CD4-positive, CD25-positive, alpha-beta regulatory T cell (primary cell): Measurements from ENCODE around the gene DSC1. TPM values are rescaled to one million over a fixed set of nuclear protein-coding genes. Genes with fewer than 3 reads are reported as not detected.

Experiments used
- ATAC-seq, 2 donors: fragments of 150-1000 bp; cut with Tn5 transposase; one replicate each; pipeline ENCODE4 v1.10.0; 2021; ENCODE audit warnings: low read depth in 2 of 2, moderate number of reproducible peaks in 2 of 2, moderate library complexity in 1 of 2
- DNase-seq, 3 donors: peaks; one replicate each; pipeline versions ENCODE4 v3.0.0 to v3.0.0-alpha.2; 2012 to 2022; ENCODE audit warnings: mixed read lengths in 1 of 3
- H3K27ac ChIP-seq: one replicate; pipeline ENCODE4 v1.7.0; 2013; ENCODE audit warnings: mild to moderate bottlenecking, low read length; ENCODE audit not compliant: insufficient read depth, poor library complexity, severe bottlenecking
- H3K27me3 ChIP-seq: one replicate; pipeline ENCODE4 v1.7.0; 2013; ENCODE audit warnings: low read length; ENCODE audit not compliant: control insufficient read depth, insufficient read depth
- H3K36me3 ChIP-seq: one replicate; pipeline ENCODE4 v1.7.0; 2013; ENCODE audit warnings: mild to moderate bottlenecking, low read length, moderate library complexity; ENCODE audit not compliant: control insufficient read depth, insufficient read depth
- H3K4me1 ChIP-seq: 2 replicates; pipeline ENCODE4 v1.7.0; 2013; ENCODE audit warnings: mild to moderate bottlenecking, low read length; ENCODE audit not compliant: insufficient read depth, control insufficient read depth, poor library complexity, severe bottlenecking
- H3K4me3 ChIP-seq: one replicate; pipeline ENCODE4 v1.7.0; 2013; ENCODE audit warnings: low read depth, mild to moderate bottlenecking, low read length, moderate library complexity
- H3K9me3 ChIP-seq, 2 experiments: 1 replicate in 1 of 2; 2 replicates in 1 of 2; pipeline ENCODE4 v1.7.0; 2013; ENCODE audit warnings: low read length in 2 of 2, mild to moderate bottlenecking in 1 of 2, moderate library complexity in 1 of 2; ENCODE audit not compliant: control insufficient read depth in 2 of 2
- H3K27ac Mint-ChIP-seq, 3 donors: one replicate each; pipeline ENCODE4 v1.8.0; 2020 to 2022; ENCODE audit warnings: mild to moderate bottlenecking in 3 of 3, mixed read lengths in 3 of 3, moderate library complexity in 2 of 3
- H3K27me3 Mint-ChIP-seq: one replicate; pipeline ENCODE4 v1.8.0; 2022; ENCODE audit warnings: mild to moderate bottlenecking, mixed read lengths
- H3K36me3 Mint-ChIP-seq: one replicate; pipeline ENCODE4 v1.8.0; 2020; ENCODE audit warnings: mixed read lengths
- H3K4me1 Mint-ChIP-seq, 4 donors: one replicate each; pipeline ENCODE4 v1.8.0; 2020 to 2022; ENCODE audit warnings: mixed read lengths in 4 of 4, mild to moderate bottlenecking in 1 of 4
- H3K4me3 Mint-ChIP-seq, 4 donors: one replicate each; pipeline ENCODE4 v1.8.0; 2020 to 2022; ENCODE audit warnings: mild to moderate bottlenecking in 4 of 4, mixed read lengths in 4 of 4, moderate library complexity in 3 of 4
- H3K9me3 Mint-ChIP-seq, 7 donors: one replicate each; pipeline ENCODE4 v1.8.0; 2020 to 2022; ENCODE audit warnings: mixed read lengths in 7 of 7, mild to moderate bottlenecking in 3 of 7, moderate library complexity in 2 of 7
- polyA plus RNA-seq, 4 donors: library from polyadenylated mRNA; unstranded; fragments of 300-500 nt; fragmentation: Illumina TruSeq; gene quantifications; one replicate each; pipeline ENCODE4 v1.2.3, GENCODE V29; 2021
- total RNA-seq: library from RNA; stranded (reverse); gene quantifications from one replicate; pipeline ENCODE4 v1.2.3, GENCODE V29; 2022

The DSC1 gene
- total and polyA plus RNA-seq, 5 donors from 2014 or later = 0.14 TPM; not detected in 4

- Mint-ChIP-seq H3K27me3 (no peaks in the 10 kb centered on the region), H3K36me3 (no peaks in the 10 kb centered on the region), H3K4me1 (no peaks in the 10 kb centered on the region), H3K9me3 (peaks cover 0 to 13% (median 4%) of the 10 kb centered on the region in 7 donors), H3K4me3 (no peak overlapping the region), H3K27ac (no peak overlapping the region)
- ATAC-seq = no peak
- Histone ChIP-seq H3K4me3 (no peak overlapping the region), H3K36me3 (no peaks in the 10 kb centered on the region), H3K27ac (no peak overlapping the region), H3K9me3 (peaks cover 0 to 3% of the 10 kb centered on the region in 2 experiments), H3K27me3 (no peaks in the 10 kb centered on the region), H3K4me1 (no peaks in the 10 kb centered on the region)
- DNase-seq = no peak
Measured at GRCh38 chr18:31170335-31170734, 7.7 kb upstream of the DSC1 start.

- H3K27ac Mint-ChIP-seq = no peak overlapping the region
- no peaks in the 10 kb centered on the region for H3K4me1 Mint-ChIP-seq
- H3K27me3 Mint-ChIP-seq = no peaks in the 10 kb centered on the region
- H3K9me3 Mint-ChIP-seq = peaks cover 0 to 7% (median 5%) of the 10 kb centered on the region in 7 donors
- Histone ChIP-seq H3K27me3 (no peaks in the 10 kb centered on the region), H3K27ac (no peak overlapping the region), H3K36me3 (no peaks in the 10 kb centered on the region), H3K4me1 (no peaks in the 10 kb centered on the region), H3K4me3 (no peak overlapping the region), H3K9me3 (peaks cover 0 to 3% of the 10 kb centered on the region in 2 experiments)
- DNase-seq (no peak), ATAC-seq (no peak)
- H3K36me3 Mint-ChIP-seq = no peaks in the 10 kb centered on the region
- no peak overlapping the region for H3K4me3 Mint-ChIP-seq
Measured at GRCh38 chr18:31162419-31162793, 250 bp downstream of the DSC1 start.

GRCh38 chr18:31161757-31162418 lies 768 bp downstream of the DSC1 start:
- Histone ChIP-seq H3K4me1 (no peaks in the 10 kb centered on the region), H3K9me3 (peaks cover 0 to 1% of the 10 kb centered on the region in 2 experiments), H3K4me3 (no peak overlapping the region), H3K27ac (no peak overlapping the region), H3K27me3 (no peaks in the 10 kb centered on the region), H3K36me3 (no peaks in the 10 kb centered on the region)
- Mint-ChIP-seq H3K36me3 (no peaks in the 10 kb centered on the region), H3K9me3 (peaks cover 0 to 7% (median 5%) of the 10 kb centered on the region in 7 donors), H3K4me3 (no peak overlapping the region), H3K4me1 (no peaks in the 10 kb centered on the region), H3K27ac (no peak overlapping the region), H3K27me3 (no peaks in the 10 kb centered on the region)
- DNase-seq (no peak), ATAC-seq (no peak)

DNA sequence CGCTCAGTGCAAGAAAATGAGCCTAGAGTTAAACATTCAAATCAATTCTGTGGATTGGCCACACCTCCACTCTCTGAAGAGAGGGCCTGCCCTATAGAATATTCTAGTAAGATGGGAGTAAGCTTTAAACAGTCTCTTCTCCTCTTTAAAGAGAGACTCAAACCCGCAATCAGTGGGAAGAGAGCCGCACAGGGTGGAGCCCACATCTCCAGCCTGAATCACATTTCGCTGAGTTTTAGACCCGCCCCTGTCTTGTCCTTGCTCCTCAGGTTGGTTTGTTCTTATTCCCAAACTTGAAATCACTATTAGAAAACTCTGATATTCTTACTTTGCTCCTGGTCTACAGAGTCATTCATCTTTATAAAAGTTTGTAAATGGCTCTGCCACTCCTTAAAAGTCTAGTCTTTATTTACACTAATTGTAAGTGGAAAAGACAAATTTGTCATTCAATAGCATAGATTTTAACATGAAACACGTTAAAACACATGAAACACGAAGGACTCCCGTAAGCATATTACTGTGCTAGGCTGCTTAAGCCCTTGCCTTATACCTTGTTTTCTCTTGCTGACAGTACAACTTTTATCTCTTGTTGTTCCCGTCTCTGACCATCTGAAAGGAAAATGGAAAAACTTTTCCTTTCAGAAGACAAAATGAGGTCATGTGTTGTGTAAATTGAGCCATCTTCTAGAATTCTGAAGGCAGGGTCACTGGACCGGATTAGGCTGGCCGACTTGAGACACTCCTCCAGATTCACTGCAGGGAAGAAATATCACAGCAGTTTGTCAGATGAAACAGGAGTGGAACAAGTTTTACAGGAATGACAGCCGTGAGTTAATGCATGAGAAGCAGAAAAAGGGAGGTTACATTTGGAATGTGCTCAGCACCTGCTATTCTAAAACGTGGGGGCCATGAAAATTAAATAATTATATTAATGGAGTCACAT lies 5.6 kb downstream of the DSC1 start:
- Histone ChIP-seq H3K27me3 (no peaks in the 10 kb centered on the region), H3K4me1 (no peaks in the 10 kb centered on the region), H3K27ac (no peak overlapping the region), H3K9me3 (no peaks in the 10 kb centered on the region), H3K4me3 (no peak overlapping the region), H3K36me3 (no peaks in the 10 kb centered on the region)
- no peaks in the 10 kb centered on the region for H3K27me3 Mint-ChIP-seq
- no peak for DNase-seq
- no peak overlapping the region for H3K4me3 Mint-ChIP-seq
- H3K27ac Mint-ChIP-seq = no peak overlapping the region
- no peaks in the 10 kb centered on the region for H3K4me1 Mint-ChIP-seq
- no peak for ATAC-seq
- peaks cover 0 to 7% (median 2%) of the 10 kb centered on the region in 7 donors for H3K9me3 Mint-ChIP-seq
- no peaks in the 10 kb centered on the region for H3K36me3 Mint-ChIP-seq

GRCh38 chr18:31155498-31155897 lies 7.2 kb downstream of the DSC1 start:
- H3K27ac Mint-ChIP-seq = no peak overlapping the region
- Histone ChIP-seq H3K9me3 (peaks cover 0 to 5% of the 10 kb centered on the region in 2 experiments), H3K4me3 (no peak overlapping the region), H3K27ac (no peak overlapping the region), H3K27me3 (no peaks in the 10 kb centered on the region), H3K36me3 (no peaks in the 10 kb centered on the region), H3K4me1 (no peaks in the 10 kb centered on the region)
- no peaks in the 10 kb centered on the region for H3K27me3 Mint-ChIP-seq
- H3K36me3 Mint-ChIP-seq = no peaks in the 10 kb centered on the region
- DNase-seq = no peak
- no peak overlapping the region for H3K4me3 Mint-ChIP-seq
- H3K4me1 Mint-ChIP-seq = no peaks in the 10 kb centered on the region
- H3K9me3 Mint-ChIP-seq = peaks cover 0 to 5% (median 2%) of the 10 kb centered on the region in 7 donors
- no peak for ATAC-seq

GRCh38 chr18:31154181-31154580 lies 8.5 kb downstream of the DSC1 start:
- Histone ChIP-seq H3K27me3 (no peaks in the 10 kb centered on the region), H3K4me1 (no peaks in the 10 kb centered on the region), H3K36me3 (no peaks in the 10 kb centered on the region), H3K27ac (no peak overlapping the region), H3K9me3 (peaks cover 0 to 5% of the 10 kb centered on the region in 2 experiments), H3K4me3 (no peak overlapping the region)
- DNase-seq (no peak), ATAC-seq (no peak)
- Mint-ChIP-seq H3K9me3 (peaks cover 0 to 5% (median 2%) of the 10 kb centered on the region in 7 donors), H3K27me3 (no peaks in the 10 kb centered on the region), H3K4me3 (no peak overlapping the region), H3K36me3 (no peaks in the 10 kb centered on the region), H3K27ac (no peak overlapping the region), H3K4me1 (no peaks in the 10 kb centered on the region)

DNA sequence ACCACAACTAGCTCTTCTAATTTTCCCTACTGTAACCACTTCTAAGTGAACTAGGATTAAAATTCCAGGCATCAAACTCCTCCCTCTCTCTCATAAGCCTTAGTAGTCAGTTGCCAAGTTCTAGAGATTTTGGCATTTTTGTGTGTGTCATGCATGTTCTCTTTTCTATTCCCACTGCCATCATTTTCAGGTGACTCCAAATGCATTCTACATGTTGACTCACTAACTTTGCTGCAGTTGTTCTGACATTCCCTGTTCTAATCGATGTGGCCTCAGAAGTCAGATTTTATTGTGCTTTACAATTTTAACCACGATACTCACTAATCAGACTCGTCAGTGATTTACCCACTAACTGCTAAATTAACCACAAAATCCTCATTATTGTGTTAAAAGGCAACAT lies 13.3 kb downstream of the DSC1 start:
- Histone ChIP-seq H3K9me3 (peaks cover 3 to 5% of the 10 kb centered on the region in 2 experiments), H3K27ac (no peak overlapping the region), H3K4me1 (no peaks in the 10 kb centered on the region), H3K4me3 (no peak overlapping the region), H3K27me3 (no peaks in the 10 kb centered on the region), H3K36me3 (no peaks in the 10 kb centered on the region)
- peaks cover 1 to 15% (median 7%) of the 10 kb centered on the region in 7 donors for H3K9me3 Mint-ChIP-seq
- DNase-seq (no peak), ATAC-seq (no peak)
- no peak overlapping the region for H3K4me3 Mint-ChIP-seq
- no peak overlapping the region for H3K27ac Mint-ChIP-seq
- H3K4me1 Mint-ChIP-seq = no peaks in the 10 kb centered on the region
- no peaks in the 10 kb centered on the region for H3K27me3 Mint-ChIP-seq
- H3K36me3 Mint-ChIP-seq = no peaks in the 10 kb centered on the region
